Neural progenitor cell (in vitro differentiated cells): Measurements from ENCODE around the gene POGZ.

Experiments used
- CTCF ChIP-seq: fragments of 200-600 bp; sonication (generic); IDR thresholded peaks from 2 replicates; pipeline ENCODE4 v1.5.1; 2017; ENCODE audit warnings: antibody characterized with exemption, mild to moderate bottlenecking
- EZH2 ChIP-seq: fragments of 200-600 bp; sonication (generic); IDR thresholded peaks from 2 replicates; pipeline ENCODE4 v1.6.1; 2017; ENCODE audit warnings: antibody characterized with exemption, mild to moderate bottlenecking, moderate library complexity
- EZH2phosphoT487 ChIP-seq: fragments of 200-600 bp; sonication (generic); IDR thresholded peaks from 2 replicates; pipeline ENCODE4 v1.6.1; 2017; ENCODE audit warnings: antibody characterized with exemption

DNA sequence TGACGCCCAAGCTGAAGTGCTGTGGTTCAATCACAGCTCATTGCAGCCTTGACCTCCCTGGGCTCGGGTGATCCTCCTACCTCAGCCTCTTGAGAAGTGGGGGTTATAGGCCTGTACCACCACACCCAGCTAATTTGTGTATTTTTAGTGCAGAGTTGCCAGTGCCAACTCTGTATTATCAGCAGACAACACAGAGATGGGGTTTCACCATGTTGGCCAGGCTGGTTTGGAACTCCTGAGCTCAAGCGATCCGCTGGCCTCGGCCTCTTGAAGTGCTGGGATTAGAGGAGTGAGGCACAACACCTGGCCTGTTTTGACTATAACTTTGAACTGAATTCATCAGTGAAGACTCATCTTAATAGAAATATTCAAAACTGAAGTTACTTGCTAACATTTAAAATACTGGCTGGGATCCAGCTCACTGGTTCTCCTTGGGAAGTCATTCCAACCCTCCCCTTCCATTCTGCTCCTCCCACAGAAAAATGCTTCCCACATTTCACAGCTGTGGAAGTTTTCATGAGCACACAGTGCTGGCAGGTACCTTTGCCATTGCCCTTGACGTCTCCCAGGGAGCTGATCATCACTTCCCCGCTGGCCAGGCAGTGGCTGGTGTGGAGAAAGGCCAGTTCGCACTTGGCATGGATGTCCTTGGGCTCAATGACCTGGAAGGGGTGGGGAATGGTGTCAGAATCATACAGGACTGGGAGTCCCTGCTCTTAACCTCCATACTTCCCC is 91.5 kb downstream of the POGZ start:
- TF ChIP-seq CTCF (no peak), EZH2phosphoT487 (no peak), EZH2 (no peak)
